PC-9 (cell line): Measurements from ENCODE around the gene PRKAA2. TPM values are rescaled to one million over a fixed set of nuclear protein-coding genes. Genes with fewer than 3 reads are reported as not detected.
"Not testable (repeated sequence)": the region's sequence is repeated elsewhere in the genome, so short reads cannot be mapped to it uniquely, and the experiment has no call there.

Experiments
- Bru-seq: library from RNA; stranded (reverse); fragments of 400-500 nt; gene quantifications from one replicate; lab custom pipeline; 2021; lab: Mats Ljungman, UMichigan
- BruChase-seq, 2 experiments: library from RNA; stranded (reverse); fragments of 400-500 nt; gene quantifications; one replicate each; lab custom pipeline; 2021; lab: Mats Ljungman, UMichigan
- BruUV-seq: library from RNA; stranded (reverse); fragments of 400-500 nt; replicated peaks from 2 replicates; lab custom pipeline; 2021; lab: Mats Ljungman, UMichigan
- CTCF ChIA-PET: fragments of 300-600 bp; sonication (Branson Sonifier 250); formaldehyde crosslinking; loops from one replicate; lab custom pipeline; 2022; ENCODE audit warnings: antibody characterized with exemption; lab: Charles Lee
- POLR2A ChIA-PET: fragments of 300-600 bp; sonication (Branson Sonifier 250); formaldehyde crosslinking; loops from one replicate; lab custom pipeline; 2022; ENCODE audit warnings: antibody characterized with exemption; ENCODE audit not compliant: unreplicated experiment; lab: Charles Lee
- DNase-seq, 2 experiments: peaks; one replicate each; pipeline versions ENCODE4 v3.0.0 to v3.0.0-alpha.2; 2015 to 2022; ENCODE audit warnings: mixed read lengths in 1 of 2
- H2AFZ ChIP-seq: fragments of 200-600 bp; sonication (generic); 2 replicates; pipeline ENCODE4 v1.8.1; 2017; ENCODE audit warnings: antibody characterized with exemption
- H3F3A ChIP-seq: fragments of 200-600 bp; sonication (generic); 2 replicates; pipeline ENCODE4 v1.8.1; 2017; ENCODE audit warnings: antibody characterized with exemption, mild to moderate bottlenecking, low read depth; ENCODE audit not compliant: insufficient read depth
- H3K27ac ChIP-seq: fragments of 200-600 bp; sonication (generic); 2 replicates; pipeline ENCODE4 v1.6.1; 2016; ENCODE audit warnings: mixed run types
- H3K27me3 ChIP-seq: fragments of 200-600 bp; sonication (generic); 2 replicates; pipeline ENCODE4 v1.6.1; 2016; ENCODE audit warnings: low read depth, mixed run types; ENCODE audit not compliant: insufficient read depth
- H3K36me3 ChIP-seq: fragments of 200-600 bp; sonication (generic); 2 replicates; pipeline ENCODE4 v1.6.1; 2016; ENCODE audit warnings: low read depth, mixed run types
- H3K4me1 ChIP-seq: fragments of 200-600 bp; sonication (generic); replicated peaks from 2 replicates; pipeline ENCODE4 v1.6.1; 2016; ENCODE audit warnings: mixed run types; ENCODE audit not compliant: insufficient read depth
- H3K4me2 ChIP-seq: fragments of 200-600 bp; sonication (generic); 2 replicates; pipeline ENCODE4 v1.6.1; 2017; ENCODE audit warnings: mixed run types
- H3K4me3 ChIP-seq: fragments of 200-600 bp; sonication (generic); 2 replicates; pipeline ENCODE4 v1.6.1; 2016; ENCODE audit warnings: mixed run types
- H3K79me2 ChIP-seq: fragments of 200-600 bp; sonication (generic); 2 replicates; pipeline ENCODE4 v1.6.1; 2017; ENCODE audit warnings: low read depth, mixed run types
- H3K9me2 ChIP-seq: fragments of 200-600 bp; sonication (generic); 2 replicates; pipeline ENCODE4 v1.8.1; 2017; ENCODE audit warnings: mild to moderate bottlenecking; ENCODE audit not compliant: insufficient read depth
- H3K9me3 ChIP-seq: fragments of 200-600 bp; sonication (generic); 2 replicates; pipeline ENCODE4 v1.8.1; 2016; ENCODE audit warnings: low read depth; ENCODE audit not compliant: insufficient read depth
- H4K20me1 ChIP-seq: fragments of 200-600 bp; sonication (generic); 2 replicates; pipeline ENCODE4 v1.8.1; 2017; ENCODE audit not compliant: insufficient read depth
- CTCF ChIP-seq: fragments of 200-600 bp; sonication (generic); conservative IDR thresholded peaks from 2 replicates; pipeline ENCODE4 v1.6.1; 2017; ENCODE audit warnings: mixed run types, antibody characterized with exemption, mild to moderate bottlenecking, moderate library complexity
- EZH2 ChIP-seq: fragments of 200-600 bp; sonication (generic); IDR thresholded peaks from 2 replicates; pipeline ENCODE4 v1.8.0; 2017; ENCODE audit warnings: antibody characterized with exemption, low read depth
- intact Hi-C: fragments of 100-400 bp; cut with micrococcal nuclease; formaldehyde crosslinking; loops from one replicate; pipeline ENCODE4 v1.10.0; 2022; ENCODE audit not compliant: unreplicated experiment
- long read RNA-seq: library from polyadenylated mRNA; stranded (forward); transcript quantifications from one replicate; pipeline ENCODE4 v2.0.0, GENCODE V29; 2022
- total RNA-seq: library from RNA; stranded (reverse); gene quantifications from 2 replicates; pipeline ENCODE4 v1.2.3, GENCODE V29; 2021

The PRKAA2 gene
- 4.4 and 5.0 TPM in 2 replicates for total RNA-seq
- Bru-seq, nascent RNA, result percentile 56 among the genes with signal in this experiment
- BruChase-seq, experiment 1, labeled RNA remaining after a 2-hour chase, result percentile 70 among the genes with signal in this experiment
- percentile 62 among the genes with signal in this experiment for BruChase-seq, experiment 2, labeled RNA remaining after a 6-hour chase
- long read RNA-seq, full-length matches to known transcripts, result 3 of 6 reads
- long read RNA-seq, partial matches to known transcripts, result 0 of 6 reads
- long read RNA-seq, other reads (novel, unspliced or antisense), result 3 of 6 reads

GRCh38 chr1:56644919-56645676 lies at the start of gene PRKAA2:
PRKAA2 (plus strand) TSS chr1:56645314; CDS start chr1:56645388, 74 bp downstream.
- intact Hi-C loops, result loop anchor here (2.0 to 5.0 kb wide), 2 partner anchors 64 to 322 kb away; partner anchors contain the start of gene C8B
- Histone ChIP-seq H3K27ac (peak within 1 kb of the TSS; percentile 42), H3K4me2 (peak within 1 kb of the TSS; percentile 91), H3K36me3 (no peaks in the 10 kb centered on the region), H3K9me2 (no peaks in the 10 kb centered on the region), H3K27me3 (no peaks in the 10 kb centered on the region), H4K20me1 (no peaks in the 10 kb centered on the region), H3K9me3 (no peaks in the 10 kb centered on the region), H2AFZ (peak within 1 kb of the TSS; percentile 93), H3K4me3 (peak within 1 kb of the TSS; percentile 64), H3F3A (peaks cover 4% of the 10 kb centered on the region), H3K79me2 (peaks cover 43% of the 10 kb centered on the region), H3K4me1 (peaks cover 26% of the 10 kb centered on the region)
- ChIA-PET POLR2A (no interaction called here), CTCF (interaction anchor here (0.6 kb wide), 1 partner anchor 64 kb away, joined by 4 read pairs; no protein-coding TSS in a partner anchor)
- no TSS peak for BruUV-seq
- no peak for TF ChIP-seq CTCF
- no peak for TF ChIP-seq EZH2
- peak in 1 of 2 experiments; percentile 63 for DNase-seq

GRCh38 chr1:56595397-56596191 lies 49.5 kb upstream of the PRKAA2 start:
- H3K4me1 ChIP-seq, H3K9me2 ChIP-seq, H3K9me3 ChIP-seq, H3K27me3 ChIP-seq, BruUV-seq, POLR2A ChIA-PET, CTCF ChIA-PET, H3K36me3 ChIP-seq, intact Hi-C loops, DNase-seq, H3K27ac ChIP-seq, H2AFZ ChIP-seq, H3F3A ChIP-seq, H4K20me1 ChIP-seq, H3K79me2 ChIP-seq, H3K4me3 ChIP-seq, H3K4me2 ChIP-seq: not testable (repeated sequence)

GRCh38 chr1:56610097-56610496 lies 35.0 kb upstream of the PRKAA2 start:
- H3K79me2 ChIP-seq, H3K27me3 ChIP-seq, H3K27ac ChIP-seq, H3K9me3 ChIP-seq, DNase-seq, intact Hi-C loops, H3K4me2 ChIP-seq, H2AFZ ChIP-seq, H4K20me1 ChIP-seq, CTCF ChIA-PET, H3F3A ChIP-seq, BruUV-seq, H3K36me3 ChIP-seq, H3K4me1 ChIP-seq, H3K9me2 ChIP-seq, H3K4me3 ChIP-seq: not testable (repeated sequence)
- POLR2A ChIA-PET, result interaction anchor here (0.6 kb wide), 1 partner anchor 775 kb away, joined by 3 read pairs; no protein-coding TSS in a partner anchor

GRCh38 chr1:56610770-56611169 lies 34.3 kb upstream of the PRKAA2 start:
- H3K27ac ChIP-seq, CTCF ChIA-PET, H3K9me3 ChIP-seq, H3K79me2 ChIP-seq, H3K27me3 ChIP-seq, H3K4me3 ChIP-seq, DNase-seq, H3K4me1 ChIP-seq, H4K20me1 ChIP-seq, H2AFZ ChIP-seq, intact Hi-C loops, H3K4me2 ChIP-seq, H3K9me2 ChIP-seq, BruUV-seq, H3F3A ChIP-seq, H3K36me3 ChIP-seq: not testable (repeated sequence)
- POLR2A ChIA-PET, result interaction anchor here (0.6 kb wide), 1 partner anchor 774 kb away, joined by 3 read pairs; no protein-coding TSS in a partner anchor
